ENCODE results near the gene PIM3. TPM values are rescaled to one million over a fixed set of nuclear protein-coding genes. Genes with fewer than 3 reads are reported as not detected.
A peak's percentile ranks its signal among the peaks of the same experiment; 100 is the strongest.

The PIM3 gene
- total and polyA plus RNA-seq, 2 of the 8 experiments (the other 6 are each of a cell fraction or from before 2014, with no cell fraction given): 22.6 to 30.0 TPM

DNA sequence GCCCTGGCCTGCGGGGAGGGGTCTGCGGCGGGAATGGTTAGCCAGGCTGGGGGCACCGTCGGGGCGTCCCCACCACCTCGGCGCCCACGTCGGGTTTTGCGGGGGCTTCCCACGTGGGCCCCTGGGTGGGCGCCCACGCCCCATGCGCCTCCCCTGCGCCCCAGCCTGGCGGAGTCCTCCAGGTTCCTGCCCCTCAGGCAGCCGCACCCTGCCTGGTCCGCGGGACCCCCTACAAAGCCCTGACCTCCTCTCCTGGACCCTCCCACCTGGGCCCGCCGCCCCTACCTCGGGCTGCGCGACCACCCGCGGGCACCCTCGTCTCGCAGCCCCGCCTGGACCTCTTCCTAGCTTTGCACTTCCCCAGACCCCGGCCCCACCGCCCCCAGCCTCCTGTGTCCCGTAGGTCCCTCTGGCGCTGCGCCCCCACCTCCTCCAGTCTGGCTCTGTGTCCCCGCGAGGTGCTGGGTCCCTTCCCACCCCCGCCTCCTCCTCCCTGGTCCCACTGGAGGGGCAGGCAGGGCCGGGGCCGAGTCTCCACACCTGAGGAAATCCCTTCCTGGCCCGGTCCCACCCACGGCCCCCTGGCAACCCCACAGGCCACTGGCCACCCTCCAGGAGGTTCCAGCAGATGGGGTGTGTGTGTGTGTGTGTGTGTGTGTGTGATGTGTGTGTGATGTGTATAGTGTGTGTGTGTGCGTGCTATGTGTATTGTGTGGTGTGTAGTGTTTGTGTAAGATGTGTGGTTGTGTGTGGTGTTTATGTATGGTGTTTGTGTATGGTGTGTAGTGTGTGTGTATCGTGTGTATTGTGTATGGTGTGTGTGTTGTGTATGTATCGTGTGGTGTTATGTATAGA is 11.8 kb downstream of the PIM3 start:
- Histone ChIP-seq H2BK15ac (ENCODE audit: low read length) (peak overlapping the region; percentile 32), H3K9me3 (ENCODE audit: insufficient read depth in 2 of 2, low read depth in 1 of 2, low read length in 1 of 2) (no peaks in the 10 kb centered on the region), H3K79me1 (ENCODE audit: low read depth, low read length) (peaks cover 6% of the 10 kb centered on the region), H3K4me3 (ENCODE audit: extremely low read depth in 1 of 4, insufficient read depth in 2 of 4, low read depth in 3 of 4, low read length in 4 of 4) (peak overlapping the region in 1 of 4 experiments; percentile 60; a peak in 1 of 8 replicates), H2AFZ (ENCODE audit: low read length) (no peak overlapping the region), H4K91ac (replicated peaks; ENCODE audit: insufficient read length, low read length) (no peak overlapping the region), H2BK5ac (ENCODE audit: low read depth, low read length) (no peak overlapping the region), H3K4ac (replicated peaks; ENCODE audit: insufficient read length, low read depth, low read length) (no peak overlapping the region), H3K79me2 (ENCODE audit: control insufficient read depth in 1 of 2, insufficient read depth in 2 of 2, low read length in 2 of 2) (no peaks in the 10 kb centered on the region), H3K4me2 (ENCODE audit: insufficient read depth in 1 of 2, low read depth in 2 of 2, low read length in 2 of 2) (peak overlapping the region in 1 of 2 experiments; percentile 46; a peak in 1 of 4 replicates), H2BK20ac (ENCODE audit: low read length) (no peak overlapping the region), H3K27ac (ENCODE audit: low read depth, low read length) (no peak overlapping the region), H3K23ac (ENCODE audit: insufficient read length) (no peak overlapping the region), H3K4me1 (replicated peaks in 1 of 4; ENCODE audit: control insufficient read depth in 3 of 4, insufficient read depth in 4 of 4, low read length in 3 of 4) (peaks cover 0 to 12% (median 6%) of the 10 kb centered on the region in 4 experiments; a peak in 4 of 7 replicates), H2BK12ac (ENCODE audit: low read depth, low read length) (0 out of 2 replicates have a peak overlapping the region, but pooled peaks have one; percentile 29), H3K27me3 (replicated peaks in 1 of 4; ENCODE audit: control insufficient read depth in 3 of 4, extremely low read depth in 1 of 4, insufficient read depth in 3 of 4, low read length in 3 of 4) (peaks cover 6 to 33% (median 24%) of the 10 kb centered on the region in 4 experiments), H4K5ac (ENCODE audit: insufficient read length, low read depth, low read length) (no peak overlapping the region), H3K14ac (ENCODE audit: insufficient read length) (no peak overlapping the region), H3K36me3 (ENCODE audit: control insufficient read depth in 2 of 4, insufficient read depth in 4 of 4, low read length in 3 of 4) (no peaks in the 10 kb centered on the region; a peak in 1 of 8 replicates), H4K8ac (ENCODE audit: extremely low read depth, insufficient read depth, low read length) (peak overlapping the region; percentile 71), H3K56ac (replicated peaks; ENCODE audit: insufficient read length, low read depth, low read length) (peak overlapping the region; percentile 53), H3K18ac (ENCODE audit: extremely low read depth, low read length) (no peak overlapping the region), H4K20me1 (replicated peaks in 1 of 2; ENCODE audit: control insufficient read depth in 1 of 2, insufficient read depth in 2 of 2, low read length in 2 of 2) (peaks cover 0 to 15% of the 10 kb centered on the region in 2 experiments), H2AK5ac (ENCODE audit: low read depth, low read length) (peak overlapping the region; percentile 47), H3K23me2 (ENCODE audit: low read depth, low read length) (peaks cover 24% of the 10 kb centered on the region), H2BK120ac (replicated peaks; ENCODE audit: low read depth, low read length) (no peak overlapping the region), H3K9ac (replicated peaks in 1 of 4; ENCODE audit: extremely low read depth in 1 of 4, low read depth in 3 of 4, low read length in 3 of 4) (no peak overlapping the region)
- WGBS, 2 experiments (ENCODE audit: extremely low coverage in 1 of 2, insufficient coverage in 1 of 2, insufficient read length in 1 of 2, insufficient replicate concordance in 2 of 2, low coverage in 1 of 2, low lambda C conversion rate in 2 of 2, missing lambda C conversion rate in 1 of 2): 93 to 100% methylated on average over 1 to 4 of the region's 45 CpGs
- ChIA-PET POLR2A (ENCODE audit: partially characterized antibody) (interaction anchor here (0.8 to 1.1 kb wide), 3 partner anchors 9 to 12 kb away, joined by 3 to 6 read pairs (median 4); partner anchors contain the start of gene PIM3), CTCF (ENCODE audit: partially characterized antibody) (interaction anchor here (0.8 to 1.0 kb wide), 2 partner anchors 22 to 58 kb away, joined by 3 read pairs; no protein-coding TSS in a partner anchor)
- peak in 1 of 2 experiments; percentile 45 for DNase-seq (ENCODE audit: low read depth in 1 of 2, low spot score in 2 of 2)
- FAIRE-seq: no peak
- TF ChIP-seq CHD1 (IDR thresholded peaks at IDR 0.05; ENCODE audit: low read depth, low read length) (no peak), FOSL1 (IDR thresholded peaks at IDR 0.05; ENCODE audit: insufficient read depth, low read depth, low read length) (no peak), GTF2F1 (IDR thresholded peaks at IDR 0.05; ENCODE audit: borderline replicate concordance, low read depth, low read length) (no peak), KDM4A (IDR thresholded peaks at IDR 0.05; ENCODE audit: low read depth, low read length, severe bottlenecking) (no peak), TEAD4 (IDR thresholded peaks at IDR 0.05; ENCODE audit: low read depth, low read length) (no peak)

Data from H1 (cell line).